ENCODE measurements around the gene FAM200A. TPM values are rescaled to one million over a fixed set of nuclear protein-coding genes. Genes with fewer than 3 reads are reported as not detected.
"Not testable (repeated sequence)": the region's sequence is repeated elsewhere in the genome, so short reads cannot be mapped to it uniquely, and the experiment has no call there.

Gene FAM200A
- total RNA-seq, 6 experiments from 2014 or later, result 1.4 to 3.4 (median 2.3) TPM

DNA sequence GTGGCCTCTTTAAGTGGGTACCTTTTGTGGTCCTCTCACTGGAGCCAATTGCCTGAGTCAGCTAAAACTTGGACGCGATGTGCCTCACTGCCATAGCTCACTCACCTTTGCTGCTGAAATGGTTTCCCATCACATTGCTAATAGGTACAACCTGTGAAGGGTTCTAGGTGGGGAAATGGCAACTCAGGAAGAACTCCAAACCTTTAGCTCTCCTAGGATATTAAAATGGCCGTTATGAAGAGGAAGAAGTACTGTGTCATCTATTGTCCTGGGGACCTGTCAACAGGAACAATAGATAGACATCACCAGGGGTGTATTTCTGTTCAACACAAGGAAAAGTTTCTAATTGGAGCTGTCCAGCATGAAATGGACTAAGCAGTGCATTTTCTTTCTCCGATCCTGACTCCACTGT is 5.3 kb upstream of the FAM200A start:
- Histone ChIP-seq H3K27ac (no peak overlapping the region), H3K9me3 (no peaks in the 10 kb centered on the region), H3K4me1 (peaks cover 0 to 24% (median 10%) of the 10 kb centered on the region in 4 donors), H3K4me3 (peak overlapping the region; percentile 95 to 97 (median 97)), H3K27me3 (no peaks in the 10 kb centered on the region), H3K36me3 (peaks cover 5 to 18% (median 12%) of the 10 kb centered on the region in 4 donors)
- no peak for TF ChIP-seq POLR2A (IDR thresholded peaks at IDR 0.05)
- TF ChIP-seq, protein P1, sequence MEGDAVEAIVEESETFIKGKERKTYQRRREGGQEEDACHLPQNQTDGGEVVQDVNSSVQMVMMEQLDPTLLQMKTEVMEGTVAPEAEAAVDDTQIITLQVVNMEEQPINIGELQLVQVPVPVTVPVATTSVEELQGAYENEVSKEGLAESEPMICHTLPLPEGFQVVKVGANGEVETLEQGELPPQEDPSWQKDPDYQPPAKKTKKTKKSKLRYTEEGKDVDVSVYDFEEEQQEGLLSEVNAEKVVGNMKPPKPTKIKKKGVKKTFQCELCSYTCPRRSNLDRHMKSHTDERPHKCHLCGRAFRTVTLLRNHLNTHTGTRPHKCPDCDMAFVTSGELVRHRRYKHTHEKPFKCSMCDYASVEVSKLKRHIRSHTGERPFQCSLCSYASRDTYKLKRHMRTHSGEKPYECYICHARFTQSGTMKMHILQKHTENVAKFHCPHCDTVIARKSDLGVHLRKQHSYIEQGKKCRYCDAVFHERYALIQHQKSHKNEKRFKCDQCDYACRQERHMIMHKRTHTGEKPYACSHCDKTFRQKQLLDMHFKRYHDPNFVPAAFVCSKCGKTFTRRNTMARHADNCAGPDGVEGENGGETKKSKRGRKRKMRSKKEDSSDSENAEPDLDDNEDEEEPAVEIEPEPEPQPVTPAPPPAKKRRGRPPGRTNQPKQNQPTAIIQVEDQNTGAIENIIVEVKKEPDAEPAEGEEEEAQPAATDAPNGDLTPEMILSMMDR (IDR thresholded peaks at IDR 0.05), result no peak
- ATAC-seq, result no peak
- WGBS (ENCODE audit: insufficient coverage, low coverage, low lambda C conversion rate, missing lambda C conversion rate), result 71% methylated on average over 4 of the region's 4 CpGs
- intact Hi-C loops (cut with DNase I), result no loop called here
- DNase-seq, result no peak

DNA sequence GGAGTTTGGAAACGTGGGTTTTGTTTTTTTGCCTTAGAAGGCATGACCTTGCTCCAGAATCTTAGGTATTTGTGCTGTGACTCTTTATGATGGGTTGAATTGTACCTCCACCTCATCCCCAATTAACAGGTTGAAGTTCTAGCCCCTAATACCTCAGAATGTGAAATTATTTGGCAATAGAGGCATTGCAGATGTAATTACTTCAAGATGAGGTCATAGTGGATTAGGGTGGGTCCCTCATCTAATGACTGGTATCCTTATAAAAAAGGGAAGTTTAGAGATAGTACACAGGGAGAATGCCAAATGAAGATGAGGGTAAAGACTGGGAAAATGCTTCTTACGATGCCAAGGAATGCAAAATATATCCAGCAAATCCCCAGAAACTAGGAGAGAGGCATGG is 3.0 kb upstream of the FAM200A start:
- no peak for ATAC-seq
- TF ChIP-seq POLR2A (IDR thresholded peaks at IDR 0.05), result no peak
- TF ChIP-seq, protein P1 (IDR thresholded peaks at IDR 0.05), result no peak
- no peak for DNase-seq
- H3K9me3 ChIP-seq, result no peaks in the 10 kb centered on the region
- intact Hi-C loops (cut with DNase I), result no loop called here
- no peaks in the 10 kb centered on the region for H3K36me3 ChIP-seq
- peaks cover 0 to 21% (median 10%) of the 10 kb centered on the region in 4 donors for H3K4me1 ChIP-seq
- 57% methylated on average over 2 of the region's 2 CpGs for WGBS (ENCODE audit: insufficient coverage, low coverage, low lambda C conversion rate, missing lambda C conversion rate)
- H3K27me3 ChIP-seq, result no peaks in the 10 kb centered on the region
- no peak overlapping the region for H3K27ac ChIP-seq
- no peak overlapping the region for H3K4me3 ChIP-seq

DNA sequence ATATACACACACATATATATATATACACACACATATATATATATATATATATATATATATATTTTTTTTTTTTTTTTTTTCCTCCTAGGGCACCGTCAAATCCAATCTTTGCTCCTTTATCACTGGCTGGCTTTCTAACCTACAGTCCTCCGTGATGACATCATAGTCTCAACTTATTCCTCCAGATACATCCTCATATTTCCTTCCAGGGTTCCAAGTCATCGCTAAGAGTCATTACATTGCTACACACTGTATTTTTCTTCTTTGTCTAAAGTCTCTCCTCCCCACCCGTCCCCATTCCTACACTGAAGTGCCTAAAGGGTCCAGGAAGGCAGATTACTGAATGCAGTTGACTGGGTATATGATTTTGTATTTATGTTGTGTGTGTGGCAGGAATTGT is 1.1 kb upstream of the FAM200A start:
- no peak overlapping the region for H3K27ac ChIP-seq
- H3K27me3 ChIP-seq, result no peaks in the 10 kb centered on the region
- no peak overlapping the region for H3K4me3 ChIP-seq
- 100% methylated on average over 4 of the region's 4 CpGs for WGBS (ENCODE audit: insufficient coverage, low coverage, low lambda C conversion rate, missing lambda C conversion rate)
- TF ChIP-seq POLR2A (IDR thresholded peaks at IDR 0.05), result no peak
- TF ChIP-seq, protein P1 (IDR thresholded peaks at IDR 0.05), result no peak
- no peak for ATAC-seq
- peaks cover 0 to 2% (median 0%) of the 10 kb centered on the region in 4 donors for H3K9me3 ChIP-seq
- intact Hi-C loops (cut with DNase I), result no loop called here
- peaks cover 0 to 13% (median 7%) of the 10 kb centered on the region in 4 donors for H3K4me1 ChIP-seq
- DNase-seq, result no peak
- H3K36me3 ChIP-seq, result peaks cover 0 to 2% (median 0%) of the 10 kb centered on the region in 4 donors

DNA sequence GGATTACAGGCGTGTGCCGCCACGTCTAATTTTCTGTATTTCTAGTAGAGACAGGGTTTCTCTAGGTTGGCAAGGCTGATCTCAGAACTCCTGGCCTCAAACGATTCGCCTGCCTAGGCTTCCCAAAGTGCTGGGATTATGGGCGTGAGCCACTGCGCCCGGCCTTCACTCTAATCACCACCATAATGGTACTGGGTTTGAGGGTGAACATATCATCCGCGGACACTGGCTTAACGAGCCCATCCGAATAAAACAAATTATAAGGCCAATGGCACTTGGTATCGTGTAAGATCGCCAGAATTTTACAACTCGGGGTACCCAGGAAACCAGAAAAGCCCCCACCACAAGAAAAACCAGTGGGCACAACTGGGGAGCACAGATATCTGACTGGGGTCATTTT is 580 bp downstream of the FAM200A start:
- Histone ChIP-seq H3K27me3 (no peaks in the 10 kb centered on the region), H3K36me3 (peaks cover 0 to 5% (median 0%) of the 10 kb centered on the region in 4 donors), H3K4me3 (peak overlapping the region; percentile 86 to 96 (median 92)), H3K9me3 (peaks cover 0 to 8% (median 0%) of the 10 kb centered on the region in 4 donors), H3K27ac (peak overlapping the region; percentile 56 to 69 (median 64)), H3K4me1 (peaks cover 0 to 7% (median 3%) of the 10 kb centered on the region in 4 donors)
- no peak for DNase-seq
- WGBS (ENCODE audit: insufficient coverage, low coverage, low lambda C conversion rate, missing lambda C conversion rate), result 10% methylated on average over 11 of the region's 15 CpGs
- peak; percentile 7 to 25 (median 18) for ATAC-seq
- TF ChIP-seq, protein P1 (IDR thresholded peaks at IDR 0.05), result no peak
- no peak for TF ChIP-seq POLR2A (IDR thresholded peaks at IDR 0.05)
- intact Hi-C loops (cut with DNase I), result no loop called here

DNA sequence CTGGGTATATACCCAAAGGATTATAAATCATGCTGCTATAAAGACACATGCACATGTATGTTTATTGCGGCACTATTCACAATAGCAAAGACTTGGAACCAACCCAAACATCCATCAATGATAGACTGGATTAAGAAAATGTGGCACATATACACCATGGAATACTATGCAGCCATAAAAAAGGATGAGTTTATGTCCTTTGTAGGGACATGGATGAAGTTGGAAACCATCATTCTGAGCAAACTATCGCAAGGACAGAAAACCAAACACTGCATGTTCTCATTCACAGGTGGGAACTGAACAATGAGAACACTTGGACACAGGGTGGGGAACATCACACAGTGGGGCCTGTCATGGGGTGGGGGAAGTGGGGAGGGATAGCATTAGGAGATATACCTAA is 2.4 kb downstream of the FAM200A start:
- WGBS (ENCODE audit: insufficient coverage, low coverage, low lambda C conversion rate, missing lambda C conversion rate), result no CpG with 5 or more reads among the region's 2 CpGs
- DNase-seq; H3K27ac ChIP-seq; ATAC-seq; H3K27me3 ChIP-seq; H3K9me3 ChIP-seq; H3K36me3 ChIP-seq; H3K4me3 ChIP-seq; H3K4me1 ChIP-seq; intact Hi-C loops (cut with DNase I): not testable (repeated sequence)

DNA sequence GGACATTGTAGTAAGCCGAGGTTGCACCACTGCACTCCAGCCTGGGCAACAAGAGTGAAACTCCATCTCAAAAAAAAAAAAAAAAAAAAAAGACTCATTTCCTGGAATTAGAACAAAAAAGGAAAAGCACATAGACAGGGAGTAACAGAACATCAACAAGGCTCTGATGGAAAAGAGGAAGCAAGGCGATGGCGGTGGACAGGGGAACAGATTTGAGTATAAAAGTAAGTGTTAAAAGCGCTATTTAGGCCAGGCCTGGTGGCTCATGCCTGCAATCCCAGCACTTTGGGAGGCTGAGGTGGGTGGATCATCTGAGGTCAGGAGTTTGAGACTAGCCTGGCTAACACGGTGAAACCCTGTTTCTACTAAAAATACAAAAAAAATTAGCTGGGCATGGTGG is 6.6 kb downstream of the FAM200A start:
- WGBS (ENCODE audit: insufficient coverage, low coverage, low lambda C conversion rate, missing lambda C conversion rate), result 92% methylated on average over 4 of the region's 5 CpGs
- intact Hi-C loops (cut with DNase I); H3K9me3 ChIP-seq; H3K36me3 ChIP-seq; DNase-seq; H3K4me3 ChIP-seq; H3K4me1 ChIP-seq; H3K27ac ChIP-seq; H3K27me3 ChIP-seq; ATAC-seq: not testable (repeated sequence)

Measured in right lobe of liver (tissue), 6 donors.